HepG2 (cell line): Measurements from ENCODE around the gene TMEM135. TPM values are rescaled to one million over a fixed set of nuclear protein-coding genes. Genes with fewer than 3 reads are reported as not detected.

Source experiments
- ATAC-seq: fragments of 200-7000 bp; cut with Tn5 transposase; 3 replicates; pipeline ENCODE4 v1.9.1; 2020; ENCODE audit warnings: mild to moderate bottlenecking, moderate library complexity
- BruUV-seq: library from RNA; stranded (reverse); fragments of 400-500 nt; replicated peaks from 2 replicates; lab custom pipeline; 2021; lab: Mats Ljungman, UMichigan
- CTCF ChIA-PET: fragments of 300-600 bp; formaldehyde crosslinking; extraction: SDS; loops from one replicate; lab custom pipeline; 2021; ENCODE audit warnings: low total read pairs, inconsistent platforms, low intra/inter-chr PET ratio; lab: Yijun Ruan, JAX
- POLR2A ChIA-PET: fragments of 350-600 bp; sonication (Branson Sonifier 250); formaldehyde crosslinking; loops from one replicate; lab custom pipeline; 2020; ENCODE audit warnings: antibody characterized with exemption, inconsistent platforms; lab: Yijun Ruan, JAX
- DNase-seq: peaks from one replicate; pipeline ENCODE4 v3.0.0-alpha.2; 2015; ENCODE audit warnings: low spot score
- FAIRE-seq: peaks from 3 replicates; lab custom pipeline; 2011; peaks lifted over from hg19 to GRCh38; lab: Jason Lieb, UNC
- H2AFZ ChIP-seq: one replicate; pipeline ENCODE4 v1.6.1; 2011; ENCODE audit warnings: low read length, inconsistent platforms
- H3K27ac ChIP-seq: fragments of 300-600 bp; 3 replicates; pipeline ENCODE4 v1.8.0; 2011; ENCODE audit warnings: mixed run types, mild to moderate bottlenecking, mixed read lengths, low read length, inconsistent platforms; ENCODE audit not compliant: insufficient read depth; ENCODE audit errors: extremely low read length
- H3K27me3 ChIP-seq, 2 experiments: fragments of 200-600 bp in 1 of 2; 2 replicates in 1 of 2; 3 replicates in 1 of 2; pipeline versions ENCODE4 v1.6.0 to v1.8.0; 2011; ENCODE audit warnings: low read length in 2 of 2, mild to moderate bottlenecking in 2 of 2, moderate library complexity in 2 of 2, inconsistent platforms in 1 of 2; ENCODE audit not compliant: insufficient read depth in 2 of 2, control insufficient read depth in 1 of 2
- H3K36me3 ChIP-seq, 2 experiments: fragments of 200-600 bp in 1 of 2; replicated peaks in 1 of 2; 2 replicates in 1 of 2; 3 replicates in 1 of 2; pipeline versions ENCODE4 v1.5.1 to v1.8.0; 2011; ENCODE audit warnings: low read length in 2 of 2, inconsistent platforms in 1 of 2; ENCODE audit not compliant: insufficient read depth in 2 of 2, control insufficient read depth in 1 of 2
- H3K4me1 ChIP-seq: 2 replicates; pipeline ENCODE4 v1.5.1; 2012; ENCODE audit warnings: low read length, inconsistent platforms; ENCODE audit not compliant: insufficient read depth
- H3K4me2 ChIP-seq: 2 replicates; pipeline ENCODE4 v1.6.0; 2011; ENCODE audit warnings: low read depth, low read length, inconsistent platforms
- H3K4me3 ChIP-seq, 3 experiments: fragments of 200-600 bp in 1 of 3; sonication (generic), shearing (Covaris generic) in 1 of 3; replicated peaks in 1 of 3; 2 replicates each; pipeline ENCODE4 v1.5.1; 2011 to 2016; ENCODE audit warnings: low read length in 3 of 3, inconsistent platforms in 2 of 3, low read depth in 2 of 3, mild to moderate bottlenecking in 2 of 3, control low read depth in 1 of 3, mixed read lengths in 1 of 3; ENCODE audit not compliant: insufficient read depth in 1 of 3
- H3K79me2 ChIP-seq: one replicate; pipeline ENCODE4 v1.6.1; 2011; ENCODE audit warnings: low read length, inconsistent platforms; ENCODE audit not compliant: insufficient read depth
- H3K9ac ChIP-seq: 2 replicates; pipeline ENCODE4 v1.6.0; 2011; ENCODE audit warnings: mild to moderate bottlenecking, low read depth, low read length, inconsistent platforms; ENCODE audit not compliant: insufficient read depth
- H3K9me3 ChIP-seq: 2 replicates; pipeline ENCODE4 v1.5.1; 2012; ENCODE audit warnings: mild to moderate bottlenecking, low read length
- H4K20me1 ChIP-seq: 2 replicates; pipeline ENCODE4 v1.6.0; 2011; ENCODE audit warnings: inconsistent platforms, mild to moderate bottlenecking, low read length, moderate library complexity; ENCODE audit not compliant: insufficient read depth
- MED8 ChIP-seq: sonication (generic); formaldehyde crosslinking; IDR thresholded peaks from 2 replicates; pipeline ENCODE4 v1.8.1; 2023; ENCODE audit warnings: mild to moderate bottlenecking, missing genetic modification reagents; ENCODE audit not compliant: insufficient replicate concordance
- MLXIP ChIP-seq: sonication (generic); formaldehyde crosslinking; IDR thresholded peaks from 2 replicates; pipeline ENCODE4 v1.9.0; 2021; ENCODE audit warnings: missing genetic modification reagents, borderline replicate concordance
- MNT ChIP-seq: fragments of 450-650 bp; IDR thresholded peaks from 2 replicates; pipeline ENCODE4 v1.6.1; 2016
- ZFP36L1 ChIP-seq: sonication (generic); formaldehyde crosslinking; IDR thresholded peaks from 2 replicates; pipeline ENCODE4 v1.8.0; 2022; ENCODE audit warnings: mild to moderate bottlenecking, missing genetic modification reagents, moderate library complexity
- ZNF232 ChIP-seq: sonication (generic); formaldehyde crosslinking; IDR thresholded peaks from 2 replicates; pipeline ENCODE4 v1.4.0; 2020; ENCODE audit warnings: missing genetic modification reagents, borderline replicate concordance
- ZNF567 ChIP-seq: sonication (generic); formaldehyde crosslinking; IDR thresholded peaks from 2 replicates; pipeline ENCODE4 v1.8.1; 2023; ENCODE audit warnings: mild to moderate bottlenecking, missing genetic modification reagents, borderline replicate concordance
- ZNF766 ChIP-seq: sonication (generic); formaldehyde crosslinking; IDR thresholded peaks from 2 replicates; pipeline ENCODE4 v1.5.0; 2020; ENCODE audit warnings: missing genetic modification reagents, borderline replicate concordance
- ZNF780A ChIP-seq: sonication (generic); formaldehyde crosslinking; IDR thresholded peaks from 2 replicates; pipeline ENCODE4 v1.8.0; 2022; ENCODE audit warnings: mild to moderate bottlenecking, missing genetic modification reagents, moderate library complexity
- ZNF790 ChIP-seq: sonication (generic); formaldehyde crosslinking; IDR thresholded peaks from 2 replicates; pipeline ENCODE4 v1.8.0; 2022; ENCODE audit warnings: missing genetic modification reagents, mild to moderate bottlenecking, borderline replicate concordance
- ZSCAN9 ChIP-seq: IDR thresholded peaks from 2 replicates; pipeline ENCODE4 v1.6.1; 2016; ENCODE audit warnings: borderline replicate concordance
- WGBS: methylation state at CpG from one replicate; pipeline ENCODE4 v1.1.6; 2017; ENCODE audit warnings: low lambda C conversion rate; 5-methylcytosine and 5-hydroxymethylcytosine counted together
- in situ Hi-C: cut with HindIII; loops from 2 replicates; pipeline ENCODE4 v1.10.0; 2017; ENCODE audit warnings: low pct_unique_long_range_greater_than_20kb; ENCODE audit not compliant: extremely low pct_ligation_motif_present
- intact Hi-C: fragments of 100-400 bp; cut with micrococcal nuclease; formaldehyde crosslinking; loops from one replicate; pipeline ENCODE4 v1.10.0; 2022; ENCODE audit not compliant: unreplicated experiment
- polyA plus RNA-seq, 8 experiments: library from polyadenylated mRNA; depleted of rRNA in 3 of 8; stranded (reverse) in 7 of 8; unstranded in 1 of 8; fragments of >200 nt; fragmentation: Illumina TruSeq in 4 of 8; extraction: Trizol in 4 of 8; gene quantifications; 2 replicates each; pipeline versions ENCODE4 v1.2.1 to v1.2.3, GENCODE V29; 2011 to 2016; ENCODE audit warnings: low read depth in 4 of 8, missing spikeins in 1 of 8, mixed read lengths in 1 of 8; ENCODE audit not compliant: insufficient read depth in 1 of 8
- total RNA-seq, 5 experiments: library from RNA; depleted of rRNA; stranded (reverse); fragments of >200 nt; fragmentation: Illumina TruSeq; extraction: Trizol; gene quantifications; 2 replicates each; pipeline ENCODE4 v1.2.3, GENCODE V29; 2016; ENCODE audit warnings: low read depth in 1 of 5
- TF ChIP-seq, protein P1 (sequence below): sonication (generic); formaldehyde crosslinking; IDR thresholded peaks from 2 replicates; pipeline ENCODE4 v1.8.0; 2022; ENCODE audit warnings: missing genetic modification reagents, mild to moderate bottlenecking, moderate library complexity, borderline replicate concordance

Gene TMEM135
- total and polyA plus RNA-seq, 2 of the 13 experiments (the other 11 are each of a cell fraction or from before 2014, with no cell fraction given): 36.6 to 88.9 TPM

DNA sequence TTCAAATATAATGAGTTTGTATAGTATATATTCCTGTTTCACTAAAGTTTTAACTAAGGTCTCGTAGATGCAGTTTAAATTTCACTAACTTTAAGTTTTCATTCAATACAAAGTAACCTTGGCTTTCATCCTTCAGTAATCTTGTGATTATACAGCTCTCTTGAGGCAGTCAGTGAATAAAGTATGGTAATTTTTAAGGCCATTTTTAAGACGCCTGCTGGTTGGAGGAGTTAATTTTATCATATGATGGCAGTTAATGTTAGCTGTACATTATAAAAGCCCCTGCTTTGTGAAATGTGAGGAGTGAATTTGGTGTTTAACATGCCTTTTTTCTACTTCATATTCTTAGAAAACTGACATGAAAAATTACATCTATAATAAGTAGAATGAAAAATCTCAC is 163.6 kb downstream of the TMEM135 start:
- intact Hi-C loops: no loop called here
- POLR2A ChIA-PET: no interaction called here
- Histone ChIP-seq H3K9me3 (no peaks in the 10 kb centered on the region), H3K79me2 (peaks cover 6% of the 10 kb centered on the region), H2AFZ (no peak overlapping the region), H3K9ac (no peak overlapping the region), H3K4me3 (no peak overlapping the region), H3K4me1 (peaks cover 16% of the 10 kb centered on the region), H3K36me3 (0 out of 5 replicates have a peak, but pooled peaks cover 0 to 8% of the 10 kb centered on the region in 2 experiments), H3K27me3 (no peaks in the 10 kb centered on the region)
- ATAC-seq (no peak), FAIRE-seq (no peak)
- no TSS peak for BruUV-seq
- WGBS: 99% methylated on average over 2 of the region's 2 CpGs
- CTCF ChIA-PET: no interaction called here
- TF ChIP-seq, protein P1, sequence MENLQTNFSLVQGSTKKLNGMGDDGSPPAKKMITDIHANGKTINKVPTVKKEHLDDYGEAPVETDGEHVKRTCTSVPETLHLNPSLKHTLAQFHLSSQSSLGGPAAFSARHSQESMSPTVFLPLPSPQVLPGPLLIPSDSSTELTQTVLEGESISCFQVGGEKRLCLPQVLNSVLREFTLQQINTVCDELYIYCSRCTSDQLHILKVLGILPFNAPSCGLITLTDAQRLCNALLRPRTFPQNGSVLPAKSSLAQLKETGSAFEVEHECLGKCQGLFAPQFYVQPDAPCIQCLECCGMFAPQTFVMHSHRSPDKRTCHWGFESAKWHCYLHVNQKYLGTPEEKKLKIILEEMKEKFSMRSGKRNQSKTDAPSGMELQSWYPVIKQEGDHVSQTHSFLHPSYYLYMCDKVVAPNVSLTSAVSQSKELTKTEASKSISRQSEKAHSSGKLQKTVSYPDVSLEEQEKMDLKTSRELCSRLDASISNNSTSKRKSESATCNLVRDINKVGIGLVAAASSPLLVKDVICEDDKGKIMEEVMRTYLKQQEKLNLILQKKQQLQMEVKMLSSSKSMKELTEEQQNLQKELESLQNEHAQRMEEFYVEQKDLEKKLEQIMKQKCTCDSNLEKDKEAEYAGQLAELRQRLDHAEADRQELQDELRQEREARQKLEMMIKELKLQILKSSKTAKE (CRISPR knock-in tag): no peak
- TF ChIP-seq MLXIP (no peak), ZNF567 (CRISPR knock-in tag) (no peak), ZSCAN9 (CRISPR knock-in tag) (no peak), ZNF780A (CRISPR knock-in tag) (no peak), ZFP36L1 (CRISPR knock-in tag) (no peak), ZNF766 (CRISPR knock-in tag) (no peak), MED8 (CRISPR knock-in tag) (no peak), ZNF232 (CRISPR knock-in tag) (no peak), MNT (no peak), ZNF790 (CRISPR knock-in tag) (no peak)
- TF ChIP-seq, all 625 proteins: peak for 0
- no peak for DNase-seq
- no peak overlapping the region for H3K27ac ChIP-seq
- no peak overlapping the region for H3K4me2 ChIP-seq
- in situ Hi-C loops: no loop called here
- no peaks in the 10 kb centered on the region; the same call in 1 of the 2 replicates for H4K20me1 ChIP-seq
